HG02798 (cell line): Measurements from ENCODE around the gene ADORA2A.

Experiments
- ATAC-seq: cut with Tn5 transposase; IDR thresholded peaks from one replicate; pipeline ENCODE4 v1.9.1; 2021; ENCODE audit warnings: mild to moderate bottlenecking; ENCODE audit not compliant: unreplicated experiment, poor library complexity

The ADORA2A gene

DNA sequence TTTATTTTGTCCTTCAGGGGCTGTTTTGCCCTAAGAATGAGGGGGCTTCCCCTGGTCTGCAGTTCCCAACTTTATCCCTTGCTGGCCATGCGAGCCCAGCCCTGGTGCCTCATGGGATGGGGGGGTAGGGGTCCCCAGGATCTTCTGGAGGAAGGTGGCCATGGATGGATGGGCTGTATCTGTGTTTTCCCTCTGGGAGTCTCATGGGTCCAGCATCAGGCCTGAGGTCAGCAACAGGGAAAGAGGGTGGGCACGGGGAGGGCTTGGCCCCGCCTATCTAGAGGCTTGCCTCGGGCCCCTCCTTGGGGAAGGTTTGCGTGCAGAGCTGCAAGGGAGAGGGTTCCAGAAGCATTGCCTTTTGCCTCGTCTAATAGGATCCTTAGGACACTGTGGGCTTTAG, 10.8 kb upstream of the ADORA2A start:
- ATAC-seq = no peak

DNA sequence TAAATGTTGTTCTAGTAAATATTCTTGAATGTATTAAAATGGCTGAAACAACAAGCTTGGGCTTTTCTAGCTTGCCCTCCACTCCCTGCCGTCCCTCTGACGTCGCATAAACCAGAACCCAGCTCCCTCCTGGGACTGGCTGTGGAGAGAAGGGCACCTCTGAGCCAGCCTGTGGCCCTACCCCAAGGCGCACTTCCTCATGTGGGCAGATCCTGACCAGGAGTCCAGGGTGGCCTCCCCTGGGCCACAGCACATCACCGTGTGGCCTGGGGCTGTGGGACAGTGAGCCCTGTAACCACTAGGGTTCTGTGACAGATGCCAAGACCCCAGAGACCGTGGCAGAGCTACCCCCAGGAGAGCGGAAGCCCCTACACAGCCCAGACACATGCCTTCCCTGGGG, 10.2 kb upstream of the ADORA2A start:
- no peak for ATAC-seq

DNA sequence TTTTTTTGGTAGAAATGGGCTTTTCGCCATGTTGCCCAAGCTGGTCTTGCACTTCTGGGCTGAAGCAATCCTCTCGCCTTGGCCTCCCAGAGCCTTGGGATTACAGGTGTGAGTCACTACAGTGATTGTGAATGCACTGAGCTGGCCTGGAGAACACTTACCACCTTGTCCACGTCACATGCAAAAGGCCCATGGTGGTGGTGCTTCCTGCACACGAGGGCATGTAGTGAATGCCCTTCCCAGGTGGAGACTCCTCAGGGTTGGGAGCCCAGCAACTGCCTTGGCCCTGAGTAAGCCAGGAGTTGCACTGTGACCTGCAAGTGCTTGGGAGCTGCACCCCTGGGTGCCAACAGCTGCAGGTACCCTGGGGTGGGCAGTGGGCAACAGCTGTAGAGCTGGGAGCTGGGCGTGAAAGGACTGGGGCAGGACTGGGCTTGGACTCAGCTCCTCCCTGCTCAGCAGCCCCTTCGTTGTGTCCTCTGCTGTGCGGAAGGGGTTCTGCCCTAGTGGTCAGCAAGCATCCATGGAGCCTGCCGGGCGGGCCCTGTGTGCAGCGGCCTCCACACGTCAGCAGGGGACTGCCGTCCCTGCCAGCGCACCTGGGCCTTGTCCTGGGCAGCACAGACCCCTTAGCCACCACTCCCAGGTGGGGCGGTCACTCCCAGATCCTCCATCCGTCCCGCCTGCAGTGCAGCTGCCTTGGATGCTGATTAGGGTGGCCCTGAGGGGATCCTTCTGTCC, 9.3 kb upstream of the ADORA2A start:
- ATAC-seq = no peak

DNA sequence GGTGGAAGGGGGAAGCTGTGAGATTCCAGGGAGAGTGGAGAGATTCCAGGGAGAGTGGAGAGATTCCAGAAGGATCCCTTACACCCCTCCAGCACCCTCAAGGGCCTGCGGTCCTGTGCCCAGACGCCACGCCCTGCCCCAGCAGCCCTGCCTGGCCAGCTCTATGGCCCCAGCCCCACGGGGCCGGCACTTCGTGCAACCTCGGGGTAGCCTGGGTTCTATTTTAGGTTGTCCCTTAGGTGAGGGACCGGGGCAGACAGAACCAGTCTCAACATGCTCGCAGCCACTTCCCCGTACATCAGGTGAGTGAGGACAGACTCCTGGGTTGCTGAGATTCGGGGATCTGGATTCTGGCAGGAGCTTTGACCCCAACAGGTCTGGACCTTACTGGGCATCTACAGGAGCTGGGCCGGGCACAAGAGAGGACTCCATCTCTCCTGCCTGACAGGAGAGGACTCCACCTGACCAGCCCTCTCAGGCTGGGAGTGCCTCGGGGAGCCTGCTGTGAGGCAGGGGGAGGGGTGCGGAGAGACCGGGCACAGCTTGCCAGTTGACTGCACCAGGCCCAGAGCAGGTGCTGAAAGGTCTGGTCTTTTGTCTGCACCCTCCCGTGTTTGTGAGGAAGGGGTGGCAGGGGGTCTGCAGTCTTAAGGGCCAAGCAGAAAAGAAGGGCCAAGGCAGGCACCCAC, 8.5 kb upstream of the ADORA2A start:
- ATAC-seq = no peak

DNA sequence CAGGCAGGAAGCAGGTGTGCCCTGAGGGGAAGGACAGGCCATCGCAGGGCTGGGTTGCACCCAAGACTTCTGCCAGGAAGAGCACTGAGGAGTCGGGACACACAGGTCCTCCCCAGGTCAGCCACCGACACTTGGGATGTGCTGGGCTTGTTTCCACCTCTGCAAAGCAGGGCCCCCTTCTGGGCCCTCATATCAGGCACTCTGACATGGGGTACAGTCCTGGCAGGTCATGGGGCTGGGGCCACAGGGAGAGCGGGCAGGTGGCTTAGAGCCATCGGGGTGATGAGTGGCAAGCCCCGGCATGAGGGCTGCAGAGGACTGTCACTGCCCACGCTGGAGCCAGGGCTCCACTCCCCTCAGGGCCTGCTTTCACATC, 7.9 kb upstream of the ADORA2A start:
- no peak for ATAC-seq

DNA sequence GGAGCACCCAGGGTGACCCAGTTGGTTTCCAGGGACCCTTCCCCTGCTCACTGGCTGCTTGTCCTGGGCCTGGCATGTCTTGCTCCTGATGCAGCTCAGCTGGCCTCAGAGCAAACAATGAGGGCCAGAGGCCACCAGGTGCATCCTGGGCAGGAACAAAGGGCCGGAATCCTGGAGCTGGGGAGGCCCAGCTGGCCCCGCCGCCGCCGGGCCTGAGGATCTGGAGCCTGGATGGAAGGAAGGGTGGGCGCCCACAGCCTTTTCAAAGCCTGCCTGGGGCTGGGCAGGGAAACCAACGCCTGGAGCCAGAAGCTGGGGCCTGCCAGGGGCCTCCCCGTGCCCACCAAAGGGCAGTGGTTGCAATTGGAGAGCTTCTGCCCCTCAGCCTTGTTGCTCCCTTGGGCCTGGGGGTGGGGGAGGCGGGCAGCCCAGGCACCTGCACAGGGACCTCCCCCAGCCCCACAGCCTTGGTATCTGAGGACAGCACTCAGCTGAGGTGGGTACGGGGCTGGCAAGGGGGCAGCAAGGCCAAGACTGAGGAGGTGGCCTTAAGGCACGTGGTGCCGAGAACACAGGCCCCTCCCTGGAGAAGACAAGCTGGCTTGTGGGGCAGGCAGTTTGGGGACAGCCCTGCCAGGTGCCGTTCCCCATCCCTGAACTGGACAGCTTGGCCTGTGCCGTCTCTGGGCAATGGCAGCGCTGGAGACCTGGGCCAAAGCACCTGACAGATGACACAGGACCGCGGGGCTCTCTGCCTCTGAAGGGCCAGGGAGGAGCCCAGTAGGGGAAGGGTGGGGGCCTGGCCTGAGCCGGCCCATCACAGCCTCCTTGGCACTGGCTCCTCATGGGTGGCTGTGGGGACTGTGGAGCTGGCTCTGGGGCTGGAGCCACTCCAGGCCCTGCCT, 7.1 kb upstream of the ADORA2A start:
- ATAC-seq = no peak

DNA sequence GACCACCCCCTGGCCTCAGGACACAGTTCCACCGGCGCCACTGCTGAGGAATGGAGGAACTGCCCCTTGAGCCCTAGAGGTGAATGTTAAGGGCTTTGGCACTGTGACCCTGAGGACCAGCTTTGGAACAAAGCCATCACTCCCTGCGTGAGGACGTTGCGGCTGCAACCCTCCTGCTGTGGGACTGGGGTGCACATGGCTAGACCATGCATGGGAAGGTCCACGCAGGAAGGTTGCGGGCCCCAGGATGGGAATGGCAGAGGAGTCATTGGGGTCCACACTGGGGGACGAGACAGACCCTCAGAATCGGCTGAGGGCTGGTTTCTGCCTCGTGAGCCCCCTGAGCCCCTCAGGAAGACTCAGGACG, 6.4 kb upstream of the ADORA2A start:
- no peak for ATAC-seq

DNA sequence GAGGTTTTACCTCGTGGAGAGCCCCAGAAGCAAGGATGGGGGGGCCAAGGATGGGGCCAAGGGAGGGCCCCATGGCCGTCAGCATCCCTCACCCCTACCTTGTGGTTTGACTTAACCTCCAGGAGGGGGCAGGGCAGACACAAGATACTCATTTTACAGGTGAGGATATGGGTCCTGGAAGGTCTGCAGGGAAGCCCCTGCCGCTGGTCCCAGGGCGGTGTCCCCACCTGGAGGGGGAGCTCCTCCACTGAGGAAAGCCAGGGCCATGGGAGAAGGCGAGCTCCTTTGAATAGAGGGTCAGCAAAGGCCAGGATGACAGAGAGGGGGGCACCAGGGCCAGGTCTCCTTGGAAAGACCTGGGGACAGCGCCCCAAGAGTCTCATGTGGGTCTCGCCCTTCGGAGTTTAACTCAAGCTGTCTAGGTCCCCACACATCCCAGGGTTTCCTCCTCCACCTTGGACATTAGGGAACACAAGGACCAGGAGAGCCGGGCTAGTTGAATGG, 5.9 kb upstream of the ADORA2A start:
- no peak for ATAC-seq

DNA sequence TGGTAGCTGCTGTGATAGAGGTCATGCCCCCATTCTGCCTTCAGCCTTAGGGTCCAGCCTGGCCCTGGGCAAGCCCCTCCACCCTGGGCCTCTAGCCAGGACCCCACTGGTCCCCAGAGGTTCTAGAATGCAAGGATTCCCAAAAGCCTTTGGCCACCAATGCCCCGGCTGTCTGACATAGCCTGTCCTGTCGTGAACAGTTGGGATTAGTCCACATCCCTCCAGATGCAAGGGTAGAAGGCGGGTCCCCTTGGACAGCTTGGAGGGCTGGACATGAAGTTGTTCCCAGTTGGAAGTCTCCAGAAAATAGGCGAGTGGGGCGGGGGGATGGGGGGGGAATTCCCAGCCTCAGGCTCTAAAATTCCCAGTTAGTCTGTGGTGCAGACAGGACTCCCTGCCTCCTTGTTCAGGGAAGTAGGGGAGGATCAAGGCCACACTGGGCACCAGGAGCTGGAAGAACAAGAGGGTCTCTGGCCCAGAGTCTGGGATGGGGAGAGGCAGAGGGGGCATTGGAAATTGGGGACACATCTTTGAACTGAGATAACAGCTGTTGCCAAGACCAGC, 5.2 kb upstream of the ADORA2A start:
- ATAC-seq = no peak

DNA sequence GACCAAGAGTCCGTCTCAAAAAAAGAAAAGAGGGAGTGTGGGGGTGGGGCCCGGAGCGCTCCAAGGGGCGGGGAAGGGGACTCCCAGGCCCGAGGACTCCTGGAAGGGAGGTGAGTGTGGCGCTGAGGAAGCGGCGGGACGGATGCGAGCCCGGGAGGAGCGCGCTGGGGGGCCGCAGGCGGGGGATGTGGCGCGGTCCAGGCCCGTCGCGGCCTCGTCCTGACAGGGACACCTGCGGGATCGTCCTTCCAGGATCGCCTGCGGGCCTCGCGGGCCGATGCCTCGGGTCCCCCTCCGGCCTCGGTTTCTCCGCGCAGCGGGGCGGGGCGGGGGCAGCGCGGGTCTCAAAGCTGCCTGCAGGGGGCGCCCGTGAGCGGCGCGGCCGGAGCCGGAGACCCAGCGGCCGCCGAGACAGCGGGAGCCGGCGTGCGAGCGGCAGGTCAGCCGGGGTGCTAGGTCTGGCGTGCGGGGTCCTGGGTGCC, 3.8 kb upstream of the ADORA2A start:
- peak; percentile 27 for ATAC-seq

DNA sequence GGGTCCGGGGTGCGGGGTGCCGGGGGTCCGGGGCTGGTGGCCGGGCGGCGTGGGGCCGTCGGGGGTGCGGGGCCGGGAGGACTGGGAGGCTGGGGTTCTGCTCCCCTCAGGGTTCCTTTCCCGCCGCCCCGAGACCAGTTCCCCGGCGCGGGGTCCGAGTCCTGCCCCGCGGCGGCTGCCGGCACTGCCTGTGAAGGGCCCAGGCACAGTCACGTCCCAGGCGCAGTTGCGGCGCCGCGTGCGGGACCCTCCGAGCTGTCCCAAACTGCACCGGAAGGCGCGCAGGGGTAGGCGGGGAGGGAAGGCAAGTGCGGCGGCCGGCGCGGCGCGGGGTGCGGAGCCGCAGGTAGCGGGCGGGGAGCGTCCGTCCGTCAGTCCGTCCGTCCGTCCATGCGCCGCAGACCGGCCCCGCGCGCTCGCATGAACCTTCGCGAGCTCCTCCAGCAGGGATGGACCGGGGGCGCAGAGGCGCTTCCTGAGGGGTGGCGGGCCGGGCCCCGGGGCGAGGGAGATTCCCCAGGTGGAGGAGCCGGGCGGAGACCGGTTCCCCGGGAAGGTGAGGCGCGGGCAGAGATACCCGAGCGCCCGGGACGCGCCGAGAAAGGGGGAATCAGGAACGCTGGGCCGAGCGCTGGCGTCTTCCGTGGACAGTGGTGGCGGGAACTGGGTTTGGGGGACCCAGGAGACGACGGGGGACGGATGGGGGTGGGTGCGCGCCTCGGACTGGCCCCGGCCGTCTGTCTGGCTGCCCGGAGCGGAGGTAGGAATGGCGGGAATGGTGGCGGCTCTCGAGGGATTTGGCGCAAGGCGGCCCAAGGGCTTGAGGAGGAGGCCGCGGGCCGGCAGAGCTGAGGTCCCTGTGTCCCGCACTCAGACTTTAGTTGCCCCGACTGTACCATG, 3.1 kb upstream of the ADORA2A start:
- no peak for ATAC-seq

DNA sequence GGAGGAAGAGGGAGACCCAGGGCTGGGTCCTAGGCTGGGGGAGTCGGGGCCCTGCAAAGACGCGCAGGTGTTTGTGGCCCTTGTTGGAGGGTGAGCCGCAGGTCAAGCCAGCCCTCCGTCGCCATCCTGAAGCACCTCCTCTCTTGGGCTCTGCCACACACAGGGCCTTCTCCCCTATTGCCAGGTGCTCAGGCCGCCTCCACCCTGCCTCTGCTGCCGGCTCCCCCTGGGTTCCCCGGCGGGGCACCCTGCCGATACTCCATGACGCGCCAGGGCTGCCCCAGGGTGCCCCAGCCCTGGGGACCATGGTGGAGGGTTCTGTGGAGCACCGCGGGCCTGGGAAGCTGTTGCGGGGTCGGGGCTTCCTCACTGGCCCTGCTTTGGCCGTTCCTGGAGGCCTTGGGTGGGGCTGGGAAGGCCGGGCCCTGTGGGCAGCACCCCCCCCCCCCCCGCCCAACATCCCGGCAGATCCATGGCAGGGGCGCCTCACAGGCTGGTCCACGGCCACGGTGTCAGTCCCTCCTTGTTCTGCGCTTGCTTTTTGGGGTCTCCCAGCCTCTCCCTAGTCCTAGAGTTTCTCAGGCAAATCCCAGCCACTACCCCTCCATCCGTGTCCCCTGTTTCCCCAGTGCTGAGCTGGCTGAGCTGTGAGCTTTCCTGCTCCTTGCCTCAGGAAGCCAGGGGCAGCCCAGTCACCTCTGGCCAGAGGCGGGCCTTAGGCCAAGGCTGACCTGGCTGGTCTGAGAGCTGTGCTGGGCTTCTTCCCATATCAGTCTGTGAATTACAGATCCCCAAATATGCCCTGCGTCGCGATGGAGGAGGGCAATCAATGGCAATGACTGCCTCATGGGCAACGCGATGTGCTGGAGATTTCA, 2.3 kb upstream of the ADORA2A start:
- ATAC-seq = no peak

DNA sequence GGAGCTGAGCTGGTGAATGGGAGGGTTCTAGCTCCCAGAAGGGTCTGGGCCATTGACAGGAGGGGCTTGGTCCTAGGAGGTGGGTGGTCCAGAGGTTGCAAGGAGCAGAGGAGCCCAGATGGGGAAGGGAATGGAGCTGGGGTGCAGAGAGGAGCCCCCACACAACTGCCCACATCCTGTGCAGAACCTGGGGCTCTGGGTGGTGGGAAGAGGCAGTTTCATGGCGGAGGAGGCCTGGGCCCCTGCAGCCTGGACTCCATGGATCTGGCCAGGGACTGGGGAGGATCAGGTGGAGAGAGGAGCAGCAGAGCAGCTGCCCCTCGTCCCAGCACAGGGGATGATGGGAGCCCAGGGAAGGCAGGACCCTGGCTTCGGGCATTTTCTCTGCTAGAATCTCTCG, 963 bp upstream of the ADORA2A start:
- ATAC-seq = no peak

DNA sequence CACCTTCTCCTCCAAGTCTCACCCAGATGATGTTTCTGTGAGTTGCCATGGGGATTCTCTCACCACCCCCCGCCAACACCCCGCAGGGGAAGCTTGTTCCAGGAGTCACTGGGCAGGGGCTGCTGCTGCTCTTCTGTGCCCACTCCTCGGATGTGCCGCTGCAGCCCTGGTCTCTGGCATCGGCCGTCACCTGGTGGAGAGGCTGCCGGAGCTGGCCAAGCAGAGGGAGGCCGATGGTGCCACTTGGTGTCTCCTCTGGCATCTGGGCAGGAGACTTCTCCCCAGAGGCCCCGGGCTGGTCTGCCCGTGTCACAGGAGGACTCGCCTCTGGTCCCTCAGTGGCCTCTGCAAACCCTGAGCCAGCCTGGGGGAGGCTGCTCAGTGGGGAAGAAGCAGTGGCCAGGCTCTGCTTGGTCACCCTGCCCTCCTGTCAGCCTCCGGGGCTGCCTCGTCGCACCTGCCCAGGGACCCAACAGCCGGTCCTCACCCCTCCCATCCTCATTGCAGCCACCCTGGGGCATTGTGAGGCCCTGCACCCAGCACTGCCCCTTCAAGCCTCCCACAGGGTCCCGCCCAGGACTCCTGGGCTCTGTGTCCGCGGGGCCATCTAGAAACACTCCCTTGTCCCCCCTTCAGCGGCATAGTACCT, 424 bp upstream of the ADORA2A start:
- no peak for ATAC-seq

DNA sequence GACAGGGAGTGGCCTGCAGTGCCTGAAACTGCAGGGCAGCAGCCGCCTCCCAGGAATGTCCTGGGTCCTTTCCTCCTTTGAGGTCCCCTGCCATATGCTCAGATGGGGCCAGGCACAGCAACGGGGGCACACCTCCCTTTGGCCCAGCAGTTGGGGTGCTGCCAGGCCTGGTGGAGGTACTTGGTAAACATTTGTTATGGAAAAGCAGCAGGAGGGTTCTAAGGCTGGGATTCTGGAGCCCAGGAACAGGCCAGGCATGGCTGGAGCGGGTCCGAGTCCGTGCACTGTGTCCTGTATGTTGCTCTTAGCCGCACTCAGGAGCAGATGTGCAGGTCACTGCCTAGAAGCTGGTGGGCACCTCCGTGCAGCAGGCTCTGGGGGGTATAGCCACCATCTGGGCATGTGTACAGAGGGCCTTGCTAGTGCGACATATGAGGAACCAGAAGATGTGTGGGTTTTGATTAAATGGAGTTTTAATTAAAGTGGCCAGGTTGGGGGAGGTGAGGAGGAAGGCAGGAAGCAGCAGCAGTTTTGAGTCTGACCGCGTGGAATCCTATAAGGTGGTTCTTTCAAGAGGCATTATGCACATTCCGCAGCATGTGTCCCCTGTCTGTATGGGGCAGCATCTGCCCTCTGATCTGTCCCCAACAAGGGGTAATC, 1.5 kb downstream of the ADORA2A start:
- no peak for ATAC-seq

DNA sequence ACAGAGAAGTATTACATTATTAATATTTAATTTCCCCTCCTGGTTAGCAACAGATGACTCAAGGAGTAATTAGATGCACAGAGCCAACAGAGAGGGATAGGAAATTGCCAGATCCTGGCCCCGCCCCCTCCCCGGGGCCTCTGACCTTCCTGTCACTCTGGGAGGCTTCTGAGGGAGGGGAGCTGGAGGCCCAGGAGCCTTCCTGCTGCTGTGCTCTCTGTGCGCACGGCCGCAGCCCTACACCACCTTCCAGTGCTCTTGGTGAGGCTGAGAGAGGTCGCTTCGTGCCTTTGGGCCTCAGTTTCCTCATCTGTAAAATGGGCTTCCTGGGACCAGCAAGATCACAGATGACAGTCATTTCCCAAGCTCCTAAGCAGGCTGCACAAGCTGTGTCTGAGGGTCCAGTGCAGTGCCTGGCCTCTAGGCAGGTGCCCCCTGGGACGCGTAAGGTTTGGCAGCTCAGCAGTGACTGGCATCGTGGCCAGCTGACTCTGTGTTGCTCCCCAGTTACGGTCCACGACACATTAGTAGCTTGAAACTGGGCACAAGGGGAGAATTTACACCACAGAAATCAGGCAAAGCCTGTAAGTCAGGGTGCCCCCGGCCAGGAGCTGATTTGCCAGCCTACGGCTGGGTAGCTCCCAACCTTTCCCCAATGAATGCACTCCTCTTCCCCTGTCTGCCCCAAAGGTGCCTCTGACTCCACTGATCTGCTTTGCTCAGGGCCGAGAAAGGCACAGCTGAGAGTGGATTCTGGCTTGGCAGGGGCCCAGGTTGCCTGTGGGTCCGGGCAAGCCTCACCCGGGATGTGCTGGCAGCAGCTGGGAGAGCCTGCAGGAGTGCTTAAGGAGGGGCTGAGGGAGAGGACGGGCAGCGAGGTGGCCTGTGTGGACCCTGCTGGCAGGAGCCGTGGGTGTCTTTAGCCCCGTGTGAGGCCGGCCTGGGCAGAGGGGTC, 2.3 kb downstream of the ADORA2A start:
- ATAC-seq = no peak
